Measurements from ENCODE around the gene SORBS1. TPM values are rescaled to one million over a fixed set of nuclear protein-coding genes. Genes with fewer than 3 reads are reported as not detected.
"Not testable (repeated sequence)": the region's sequence is repeated elsewhere in the genome, so short reads cannot be mapped to it uniquely, and the experiment has no call there.

The SORBS1 gene
- total and polyA plus RNA-seq, 2 experiments from 2014 or later, result 11.0 to 20.6 TPM

DNA sequence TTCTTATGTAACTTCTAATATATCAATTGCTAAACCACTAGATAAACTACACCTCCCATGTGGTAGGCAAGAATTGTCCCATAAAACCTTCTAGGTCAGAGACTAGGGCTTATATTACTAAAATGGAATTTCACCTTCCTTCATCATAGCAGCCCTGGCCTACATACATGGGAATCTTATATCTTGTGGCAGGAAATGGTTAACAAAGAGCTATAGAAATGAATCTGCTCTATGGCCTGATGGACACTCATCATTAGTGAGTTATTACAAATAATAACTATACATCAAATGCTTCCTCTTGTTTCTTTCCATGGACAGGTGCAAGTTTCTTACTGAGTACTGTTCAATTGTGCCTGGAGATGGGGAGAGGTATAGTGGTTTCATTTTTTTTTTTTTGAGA lies 208.0 kb downstream of the SORBS1 start:
- Histone ChIP-seq H3K4me1 (ENCODE audit: low read depth) (peaks cover 11% of the 10 kb centered on the region), H3K36me3 (peaks cover 7% of the 10 kb centered on the region), H3K27me3 (no peaks in the 10 kb centered on the region), H3K9me3 (ENCODE audit: low read depth) (no peaks in the 10 kb centered on the region), H3K4me3 (no peak overlapping the region), H3K27ac (no peak overlapping the region)
- TF ChIP-seq, protein P1, sequence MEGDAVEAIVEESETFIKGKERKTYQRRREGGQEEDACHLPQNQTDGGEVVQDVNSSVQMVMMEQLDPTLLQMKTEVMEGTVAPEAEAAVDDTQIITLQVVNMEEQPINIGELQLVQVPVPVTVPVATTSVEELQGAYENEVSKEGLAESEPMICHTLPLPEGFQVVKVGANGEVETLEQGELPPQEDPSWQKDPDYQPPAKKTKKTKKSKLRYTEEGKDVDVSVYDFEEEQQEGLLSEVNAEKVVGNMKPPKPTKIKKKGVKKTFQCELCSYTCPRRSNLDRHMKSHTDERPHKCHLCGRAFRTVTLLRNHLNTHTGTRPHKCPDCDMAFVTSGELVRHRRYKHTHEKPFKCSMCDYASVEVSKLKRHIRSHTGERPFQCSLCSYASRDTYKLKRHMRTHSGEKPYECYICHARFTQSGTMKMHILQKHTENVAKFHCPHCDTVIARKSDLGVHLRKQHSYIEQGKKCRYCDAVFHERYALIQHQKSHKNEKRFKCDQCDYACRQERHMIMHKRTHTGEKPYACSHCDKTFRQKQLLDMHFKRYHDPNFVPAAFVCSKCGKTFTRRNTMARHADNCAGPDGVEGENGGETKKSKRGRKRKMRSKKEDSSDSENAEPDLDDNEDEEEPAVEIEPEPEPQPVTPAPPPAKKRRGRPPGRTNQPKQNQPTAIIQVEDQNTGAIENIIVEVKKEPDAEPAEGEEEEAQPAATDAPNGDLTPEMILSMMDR (IDR thresholded peaks at IDR 0.05; ENCODE audit: low read depth, low read length), result no peak
- DNase-seq (ENCODE audit: low read depth in 1 of 2, low spot score in 1 of 2), result no peak

- Histone ChIP-seq H3K4me3 (no peak overlapping the region), H3K9me3 (ENCODE audit: low read depth) (no peaks in the 10 kb centered on the region), H3K27me3 (no peaks in the 10 kb centered on the region), H3K36me3 (peaks cover 7% of the 10 kb centered on the region), H3K4me1 (ENCODE audit: low read depth) (peaks cover 9% of the 10 kb centered on the region), H3K27ac (no peak overlapping the region)
- no peak for DNase-seq (ENCODE audit: low read depth in 1 of 2, low spot score in 1 of 2)
- TF ChIP-seq, protein P1 (IDR thresholded peaks at IDR 0.05; ENCODE audit: low read depth, low read length), result no peak
Measured at GRCh38 chr10:95352684-95353083, 208.5 kb downstream of the SORBS1 start.

- H3K4me1 ChIP-seq (ENCODE audit: low read depth), result peaks cover 14% of the 10 kb centered on the region
- H3K9me3 ChIP-seq (ENCODE audit: low read depth), result no peaks in the 10 kb centered on the region
Measured at GRCh38 chr10:95350830-95351228, 210.3 kb downstream of the SORBS1 start.

GRCh38 chr10:95350219-95350829 lies 210.8 kb downstream of the SORBS1 start:
- Histone ChIP-seq H3K27ac (no peak overlapping the region), H3K9me3 (ENCODE audit: low read depth) (no peaks in the 10 kb centered on the region), H3K27me3 (no peaks in the 10 kb centered on the region), H3K36me3 (peaks cover 7% of the 10 kb centered on the region), H3K4me1 (ENCODE audit: low read depth) (peaks cover 14% of the 10 kb centered on the region), H3K4me3 (no peak overlapping the region)
- DNase-seq (ENCODE audit: low read depth in 1 of 2, low spot score in 1 of 2), result peak in 1 of 2 donors; percentile 89
- TF ChIP-seq, protein P1 (IDR thresholded peaks at IDR 0.05; ENCODE audit: low read depth, low read length), result no peak

More at GRCh38 chr10:95350830-95351228, 210.3 kb downstream of the SORBS1 start:
- H3K36me3 ChIP-seq, result peaks cover 7% of the 10 kb centered on the region
- no peaks in the 10 kb centered on the region for H3K27me3 ChIP-seq
- H3K27ac ChIP-seq, result no peak overlapping the region
- TF ChIP-seq, protein P1 (IDR thresholded peaks at IDR 0.05; ENCODE audit: low read depth, low read length), result no peak
- DNase-seq (ENCODE audit: low read depth in 1 of 2, low spot score in 1 of 2), result no peak
- H3K4me3 ChIP-seq, result no peak overlapping the region

DNA sequence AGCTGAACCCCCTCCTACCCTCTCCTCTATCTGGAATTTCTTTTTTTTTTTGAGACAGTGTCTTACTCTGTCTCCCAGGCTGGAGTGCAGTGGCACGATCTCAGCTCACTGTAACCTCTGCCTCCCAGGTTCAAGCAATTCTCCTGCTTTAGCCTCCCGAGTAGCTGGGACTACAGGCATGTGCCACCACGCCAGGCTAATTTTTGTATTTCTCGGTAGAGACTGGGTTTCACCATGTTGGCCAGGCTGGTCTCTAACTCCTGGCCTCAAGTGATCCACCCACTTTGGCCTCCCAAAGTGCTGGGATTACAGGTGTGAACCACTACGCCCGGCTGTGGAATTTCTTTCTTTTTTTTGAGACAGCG lies 213.8 kb downstream of the SORBS1 start:
- not testable (repeated sequence) for H3K36me3 ChIP-seq; H3K27me3 ChIP-seq; DNase-seq (ENCODE audit: low read depth in 1 of 2, low spot score in 1 of 2); H3K4me3 ChIP-seq; H3K9me3 ChIP-seq (ENCODE audit: low read depth)
- Histone ChIP-seq H3K27ac (peak overlapping the region; percentile 69), H3K4me1 (ENCODE audit: low read depth) (peaks cover 14% of the 10 kb centered on the region)

DNA sequence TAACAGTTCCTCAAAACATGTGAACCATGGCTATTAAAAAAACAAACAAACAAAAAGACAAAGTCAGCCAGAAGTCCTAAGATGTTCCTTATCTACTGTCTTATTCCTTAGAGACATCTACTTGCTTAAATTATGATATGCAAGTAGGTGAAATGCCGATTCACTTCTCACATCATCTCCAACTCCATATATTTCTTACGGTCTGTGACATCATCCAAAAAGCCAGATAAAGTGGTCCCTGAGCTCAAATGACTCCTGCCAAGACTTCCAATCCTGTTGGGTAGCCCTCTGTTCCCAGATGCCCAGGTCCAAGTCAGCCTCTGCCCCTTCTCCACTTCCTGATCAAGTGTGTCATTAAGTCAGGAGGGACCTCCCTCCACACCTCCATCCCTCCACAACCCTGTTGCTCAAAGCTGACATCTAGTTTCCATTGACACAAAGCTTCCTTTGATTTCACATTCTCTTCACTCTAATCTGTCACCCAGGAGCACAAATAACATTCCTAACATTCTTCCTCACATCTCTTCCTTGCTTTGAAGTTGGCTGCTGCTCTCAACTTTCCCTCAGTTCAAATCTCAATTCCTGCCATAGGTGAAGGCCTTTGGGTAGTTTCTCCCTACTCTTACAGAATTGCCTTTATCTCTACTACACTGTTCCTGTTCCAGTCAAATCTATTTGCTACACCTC lies 214.3 kb downstream of the SORBS1 start:
- H3K36me3 ChIP-seq, result no peaks in the 10 kb centered on the region
- H3K4me1 ChIP-seq (ENCODE audit: low read depth), result peaks cover 14% of the 10 kb centered on the region
- no peak overlapping the region for H3K4me3 ChIP-seq
- DNase-seq (ENCODE audit: low read depth in 1 of 2, low spot score in 1 of 2), result peak; percentile 35 to 50
- H3K27ac ChIP-seq, result peak overlapping the region; percentile 69
- H3K9me3 ChIP-seq (ENCODE audit: low read depth), result no peaks in the 10 kb centered on the region
- TF ChIP-seq, protein P1 (IDR thresholded peaks at IDR 0.05; ENCODE audit: low read depth, low read length), result no peak
- H3K27me3 ChIP-seq, result no peaks in the 10 kb centered on the region
